Peyer's patch (tissue), 4 donors: ENCODE measurements around the gene KCNQ1. TPM values are rescaled to one million over a fixed set of nuclear protein-coding genes. Genes with fewer than 3 reads are reported as not detected.

Source experiments
- DNase-seq, 3 donors: peaks; one replicate each; pipeline ENCODE4 v3.0.0-alpha.2; 2017 to 2019
- H3K27ac ChIP-seq, 4 donors: fragments of 200-600 bp; sonication (generic); one replicate each; pipeline ENCODE4 v1.5.1; 2016 to 2019
- H3K27me3 ChIP-seq, 2 donors: fragments of 200-600 bp; sonication (generic); one replicate each; pipeline ENCODE4 v1.5.1; 2019
- H3K36me3 ChIP-seq, 3 donors: fragments of 200-600 bp; sonication (generic); one replicate each; pipeline ENCODE4 v1.5.1; 2016 to 2019
- H3K4me1 ChIP-seq, 4 donors: fragments of 200-600 bp; sonication (generic); one replicate each; pipeline ENCODE4 v1.5.1; 2016 to 2019
- H3K4me3 ChIP-seq, 4 donors: fragments of 200-600 bp; sonication (generic); 1 replicate in 3 of 4; 2 replicates in 1 of 4; pipeline ENCODE4 v1.5.1; 2016 to 2019; ENCODE audit warnings: mild to moderate bottlenecking in 1 of 4
- H3K9me3 ChIP-seq, 4 donors: fragments of 200-600 bp; sonication (generic); one replicate each; pipeline ENCODE4 v1.5.1; 2016 to 2019; ENCODE audit warnings: mild to moderate bottlenecking in 1 of 4
- POLR2A ChIP-seq, 2 donors: fragments of 450-650 bp; IDR thresholded peaks; one replicate each; pipeline ENCODE4 v1.5.1; 2017; ENCODE audit warnings: antibody characterized with exemption in 2 of 2, mild to moderate bottlenecking in 2 of 2, moderate library complexity in 2 of 2
- total RNA-seq, 4 donors: library from RNA; depleted of rRNA; stranded (reverse); fragments of >200 nt; gene quantifications; one replicate each; pipeline ENCODE4 v1.1.0, GENCODE V29; 2016
- TF ChIP-seq, protein P1 (sequence below), 6 experiments: fragments of 450-650 bp in 4 of 6; fragments of 200-600 bp in 2 of 6; sonication (generic) in 1 of 6; IDR thresholded peaks; one replicate each; pipeline ENCODE4 v1.5.1; 2017 to 2019; ENCODE audit warnings: antibody characterized with exemption in 6 of 6, mild to moderate bottlenecking in 3 of 6, moderate library complexity in 1 of 6

KCNQ1 gene
- total RNA-seq, 4 donors from 2014 or later = 50.6 to 66.4 (median 54.2) TPM

- Histone ChIP-seq H3K27me3 (no peaks in the 10 kb centered on the region), H3K27ac (no peak overlapping the region), H3K9me3 (no peaks in the 10 kb centered on the region), H3K4me3 (no peak overlapping the region), H3K4me1 (no peaks in the 10 kb centered on the region), H3K36me3 (no peaks in the 10 kb centered on the region)
- DNase-seq = no peak
- TF ChIP-seq POLR2A (IDR thresholded peaks at IDR 0.05) = no peak
- TF ChIP-seq, protein P1, sequence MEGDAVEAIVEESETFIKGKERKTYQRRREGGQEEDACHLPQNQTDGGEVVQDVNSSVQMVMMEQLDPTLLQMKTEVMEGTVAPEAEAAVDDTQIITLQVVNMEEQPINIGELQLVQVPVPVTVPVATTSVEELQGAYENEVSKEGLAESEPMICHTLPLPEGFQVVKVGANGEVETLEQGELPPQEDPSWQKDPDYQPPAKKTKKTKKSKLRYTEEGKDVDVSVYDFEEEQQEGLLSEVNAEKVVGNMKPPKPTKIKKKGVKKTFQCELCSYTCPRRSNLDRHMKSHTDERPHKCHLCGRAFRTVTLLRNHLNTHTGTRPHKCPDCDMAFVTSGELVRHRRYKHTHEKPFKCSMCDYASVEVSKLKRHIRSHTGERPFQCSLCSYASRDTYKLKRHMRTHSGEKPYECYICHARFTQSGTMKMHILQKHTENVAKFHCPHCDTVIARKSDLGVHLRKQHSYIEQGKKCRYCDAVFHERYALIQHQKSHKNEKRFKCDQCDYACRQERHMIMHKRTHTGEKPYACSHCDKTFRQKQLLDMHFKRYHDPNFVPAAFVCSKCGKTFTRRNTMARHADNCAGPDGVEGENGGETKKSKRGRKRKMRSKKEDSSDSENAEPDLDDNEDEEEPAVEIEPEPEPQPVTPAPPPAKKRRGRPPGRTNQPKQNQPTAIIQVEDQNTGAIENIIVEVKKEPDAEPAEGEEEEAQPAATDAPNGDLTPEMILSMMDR (IDR thresholded peaks at IDR 0.05) = no peak
Observed at GRCh38 chr11:2844996-2845395, 400.2 kb downstream of the KCNQ1 start.

DNA sequence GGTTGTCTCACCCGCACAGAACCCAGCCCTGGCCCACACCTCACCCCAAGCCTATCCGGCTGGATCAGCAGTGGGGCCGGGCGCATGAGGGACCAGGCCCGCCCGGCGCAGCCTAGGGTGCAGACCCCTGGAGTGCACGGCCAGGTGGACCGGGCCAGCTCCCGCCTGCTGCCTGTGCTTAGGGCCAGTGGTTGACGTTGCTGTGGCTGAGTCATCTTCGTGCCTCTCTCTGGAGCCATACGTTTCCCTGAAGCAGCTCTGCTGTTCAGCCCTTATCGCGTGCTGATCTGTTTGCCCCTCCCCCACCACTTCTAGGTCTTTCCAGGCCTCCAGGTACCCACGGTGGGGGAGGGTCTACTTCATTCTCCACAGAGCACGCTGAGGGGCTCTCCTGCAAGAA is 401.2 kb downstream of the KCNQ1 start:
- no peaks in the 10 kb centered on the region for H3K27me3 ChIP-seq
- H3K9me3 ChIP-seq = no peaks in the 10 kb centered on the region
- no peak overlapping the region for H3K4me3 ChIP-seq
- no peak for TF ChIP-seq POLR2A (IDR thresholded peaks at IDR 0.05)
- TF ChIP-seq, protein P1 (IDR thresholded peaks at IDR 0.05) = no peak
- no peaks in the 10 kb centered on the region for H3K4me1 ChIP-seq
- no peak for DNase-seq
- H3K27ac ChIP-seq = no peak overlapping the region
- H3K36me3 ChIP-seq = no peaks in the 10 kb centered on the region

- Histone ChIP-seq H3K27ac (no peak overlapping the region), H3K4me3 (no peak overlapping the region), H3K27me3 (no peaks in the 10 kb centered on the region), H3K9me3 (no peaks in the 10 kb centered on the region), H3K4me1 (no peaks in the 10 kb centered on the region), H3K36me3 (no peaks in the 10 kb centered on the region)
- no peak for TF ChIP-seq POLR2A (IDR thresholded peaks at IDR 0.05)
- TF ChIP-seq, protein P1 (IDR thresholded peaks at IDR 0.05) = no peak
- no peak for DNase-seq
Observed at GRCh38 chr11:2846470-2846869, 401.7 kb downstream of the KCNQ1 start.

- no peaks in the 10 kb centered on the region for H3K27me3 ChIP-seq
- no peak overlapping the region for H3K4me3 ChIP-seq
- DNase-seq = no peak
- no peaks in the 10 kb centered on the region for H3K36me3 ChIP-seq
- H3K27ac ChIP-seq = no peak overlapping the region
- no peaks in the 10 kb centered on the region for H3K4me1 ChIP-seq
- no peaks in the 10 kb centered on the region for H3K9me3 ChIP-seq
- TF ChIP-seq, protein P1 (IDR thresholded peaks at IDR 0.05) = no peak
- TF ChIP-seq POLR2A (IDR thresholded peaks at IDR 0.05) = no peak
Observed at GRCh38 chr11:2847561-2847960, 402.8 kb downstream of the KCNQ1 start.

GRCh38 chr11:2848497-2848896 is 403.7 kb downstream of the KCNQ1 start:
- Histone ChIP-seq H3K4me3 (no peak overlapping the region), H3K9me3 (no peaks in the 10 kb centered on the region), H3K27me3 (no peaks in the 10 kb centered on the region), H3K36me3 (no peaks in the 10 kb centered on the region), H3K4me1 (no peaks in the 10 kb centered on the region), H3K27ac (no peak overlapping the region)
- TF ChIP-seq, protein P1 (IDR thresholded peaks at IDR 0.05) = no peak
- TF ChIP-seq POLR2A (IDR thresholded peaks at IDR 0.05) = no peak
- DNase-seq = no peak
